K562 (cell line): ENCODE results near the gene STARD8. TPM values are rescaled to one million over a fixed set of nuclear protein-coding genes. Genes with fewer than 3 reads are reported as not detected.

Experiments used
- ATAC-seq: fragments of 200-7000 bp; cut with Tn5 transposase; 3 replicates; pipeline ENCODE4 v1.9.1; 2020; ENCODE audit warnings: moderate library complexity
- BruUV-seq: library from RNA; stranded (reverse); fragments of 400-500 nt; replicated peaks from 2 replicates; lab custom pipeline; 2021; lab: Mats Ljungman, UMichigan
- CTCF ChIA-PET: fragments of 300-600 bp; formaldehyde crosslinking; extraction: SDS; loops from one replicate; lab custom pipeline; 2021; ENCODE audit warnings: low intra/inter-chr PET ratio; lab: Yijun Ruan, JAX
- POLR2A ChIA-PET: fragments of 300-600, 350-650 bp; sonication (Branson Sonifier 250); formaldehyde crosslinking; extraction: SDS; loops from one replicate; lab custom pipeline; 2021; ENCODE audit warnings: antibody characterized with exemption, inconsistent platforms; lab: Yijun Ruan, JAX
- DNase-seq, 4 experiments: peaks; one replicate each; pipeline versions ENCODE4 v3.0.0 to v3.0.0-alpha.2; 2011 to 2018; ENCODE audit warnings: low spot score in 3 of 4, mixed read lengths in 3 of 4; ENCODE audit errors: extremely low read depth in 1 of 4
- FAIRE-seq: peaks from 2 replicates; lab custom pipeline; 2011; peaks lifted over from hg19 to GRCh38; lab: Jason Lieb, UNC
- H2AFZ ChIP-seq: 2 replicates; pipeline ENCODE4 v1.6.0; 2011; ENCODE audit warnings: low read depth, low read length, control low read depth, inconsistent platforms
- H3K27ac ChIP-seq: fragments of 200-600 bp; 3 replicates; pipeline ENCODE4 v1.8.0; 2011; ENCODE audit warnings: low read depth, mild to moderate bottlenecking, control low read depth, inconsistent platforms, low read length, moderate library complexity, mixed read lengths; ENCODE audit errors: extremely low read depth
- H3K27me3 ChIP-seq, 2 experiments: fragments of 300-600 bp in 1 of 2; 2 replicates in 1 of 2; 3 replicates in 1 of 2; pipeline versions ENCODE4 v1.6.0 to v1.8.0; 2011; ENCODE audit warnings: inconsistent platforms in 2 of 2, low read length in 2 of 2, mild to moderate bottlenecking in 1 of 2, mixed read lengths in 1 of 2, moderate library complexity in 1 of 2; ENCODE audit not compliant: control insufficient read depth in 2 of 2, insufficient read depth in 2 of 2
- H3K36me3 ChIP-seq: fragments of 300-600 bp; 3 replicates; pipeline ENCODE4 v1.8.0; 2011; ENCODE audit warnings: mild to moderate bottlenecking, low read length, inconsistent platforms; ENCODE audit not compliant: control insufficient read depth, insufficient read depth
- H3K4me1 ChIP-seq, 2 experiments: fragments of 200-600 bp in 1 of 2; replicated peaks in 1 of 2; 2 replicates in 1 of 2; 3 replicates in 1 of 2; pipeline versions ENCODE4 v1.5.1 to v1.8.0; 2011; ENCODE audit warnings: inconsistent platforms in 2 of 2, low read length in 2 of 2, mild to moderate bottlenecking in 1 of 2, mixed read lengths in 1 of 2, moderate library complexity in 1 of 2; ENCODE audit not compliant: control insufficient read depth in 2 of 2, insufficient read depth in 2 of 2
- H3K4me2 ChIP-seq: 2 replicates; pipeline ENCODE4 v1.6.1; 2011; ENCODE audit warnings: low read length, control low read depth, inconsistent platforms, mixed read lengths; ENCODE audit not compliant: insufficient read depth
- H3K4me3 ChIP-seq: fragments of 200-600 bp; sonication (generic), shearing (Covaris generic); 2 replicates; pipeline ENCODE4 v1.5.1; 2016; ENCODE audit warnings: control low read depth, inconsistent platforms
- H3K79me2 ChIP-seq: fragments of 200-600 bp; 3 replicates; pipeline ENCODE4 v1.8.0; 2011; ENCODE audit warnings: low read length, inconsistent platforms; ENCODE audit not compliant: control insufficient read depth, insufficient read depth
- H3K9ac ChIP-seq, 2 experiments: 2 replicates each; pipeline versions ENCODE4 v1.6.0 to v1.6.1; 2011; ENCODE audit warnings: low read depth in 2 of 2, low read length in 2 of 2, control low read depth in 1 of 2, inconsistent platforms in 1 of 2, mild to moderate bottlenecking in 1 of 2, mixed read lengths in 1 of 2; ENCODE audit not compliant: insufficient read depth in 1 of 2
- H3K9me1 ChIP-seq: one replicate; pipeline ENCODE4 v1.6.0; 2011; ENCODE audit warnings: inconsistent platforms, mild to moderate bottlenecking, low read length, moderate library complexity; ENCODE audit not compliant: control insufficient read depth, insufficient read depth
- H3K9me3 ChIP-seq: replicated peaks from 2 replicates; pipeline ENCODE4 v1.5.1; 2011; ENCODE audit warnings: low read depth, low read length, inconsistent platforms; ENCODE audit not compliant: control insufficient read depth, insufficient read depth
- H4K20me1 ChIP-seq: replicated peaks from 2 replicates; pipeline ENCODE4 v1.6.1; 2011; ENCODE audit warnings: low read length, inconsistent platforms, mixed read lengths; ENCODE audit not compliant: control insufficient read depth, insufficient read depth
- ADNP ChIP-seq: fragments of 200-800 bp; sonication (Bioruptor generic); IDR thresholded peaks from 2 replicates; pipeline ENCODE4 v1.6.1; 2016; ENCODE audit warnings: missing genetic modification characterization, missing compliant biosample characterization
- ERF ChIP-seq: fragments of 450-650 bp; formaldehyde crosslinking; IDR thresholded peaks from 2 replicates; pipeline ENCODE4 v1.4.0; 2020; ENCODE audit warnings: mild to moderate bottlenecking, mixed read lengths
- ESRRA ChIP-seq: fragments of 450-650 bp; IDR thresholded peaks from 2 replicates; pipeline ENCODE4 v1.6.1; 2014; ENCODE audit warnings: low read depth, mild to moderate bottlenecking, moderate library complexity, borderline replicate concordance
- GTF2A2 ChIP-seq: IDR thresholded peaks from 2 replicates; pipeline ENCODE4 v1.6.1; 2016; ENCODE audit warnings: mild to moderate bottlenecking, missing genetic modification characterization, missing compliant biosample characterization
- JUND ChIP-seq, 2 experiments: IDR thresholded peaks; 2 replicates in 1 of 2; 3 replicates in 1 of 2; pipeline ENCODE4 v1.6.1; 2011; ENCODE audit warnings: borderline replicate concordance in 2 of 2, low read depth in 2 of 2, low read length in 2 of 2, improper control_type of control experiment in 1 of 2, missing biosample characterization in 1 of 2, missing genetic modification characterization in 1 of 2, missing genetic modification reagents in 1 of 2
- MIER1 ChIP-seq: fragments of 450-650 bp; IDR thresholded peaks from 2 replicates; pipeline ENCODE4 v1.6.1; 2016; ENCODE audit warnings: antibody characterized with exemption, mild to moderate bottlenecking, low read depth
- NFYB ChIP-seq: IDR thresholded peaks from 2 replicates; pipeline ENCODE4 v1.6.1; 2011; ENCODE audit warnings: mild to moderate bottlenecking, moderate library complexity; ENCODE audit not compliant: insufficient read length; ENCODE audit errors: extremely low read depth
- PPARD ChIP-seq: fragments of 250-450 bp; sonication (Bioruptor Pico); IDR thresholded peaks from 2 replicates; pipeline ENCODE4 v1.8.0; 2022; ENCODE audit warnings: inconsistent platforms, mild to moderate bottlenecking, moderate library complexity
- RB1 ChIP-seq: fragments of 450-650 bp; IDR thresholded peaks from 2 replicates; pipeline ENCODE4 v1.6.1; 2017; ENCODE audit warnings: low read depth, mild to moderate bottlenecking
- RNF2 ChIP-seq: sonication (generic); IDR thresholded peaks from 2 replicates; pipeline ENCODE4 v1.6.1; 2016
- SETDB1 ChIP-seq: IDR thresholded peaks from one replicate; pipeline ENCODE4 v1.6.1; 2012; ENCODE audit warnings: low read length, control low read depth, inconsistent platforms
- SPI1 ChIP-seq: IDR thresholded peaks from 2 replicates; pipeline ENCODE4 v1.6.1; 2011; ENCODE audit warnings: low read depth, low read length, control low read depth, borderline replicate concordance
- TEAD2 ChIP-seq: fragments of 450-650 bp; IDR thresholded peaks from 2 replicates; pipeline ENCODE4 v1.6.1; 2016; ENCODE audit warnings: missing genetic modification characterization, control low read depth, missing compliant biosample characterization
- TFAM ChIP-seq: fragments of 250-450 bp; sonication (Bioruptor Pico); conservative IDR thresholded peaks from 2 replicates; pipeline ENCODE4 v1.5.0; 2021; ENCODE audit warnings: mild to moderate bottlenecking, moderate library complexity
- THRAP3 ChIP-seq: fragments of 450-650 bp; IDR thresholded peaks from 2 replicates; pipeline ENCODE4 v1.6.1; 2016; ENCODE audit warnings: mild to moderate bottlenecking, inconsistent platforms, borderline replicate concordance
- ZBED1 ChIP-seq: IDR thresholded peaks from 2 replicates; pipeline ENCODE4 v1.6.1; 2014
- ZC3H11A ChIP-seq: IDR thresholded peaks from 2 replicates; pipeline ENCODE4 v1.6.1; 2012; ENCODE audit warnings: low read depth, low read length, improper control_type of control experiment
- ZNF197 ChIP-seq: fragments of 200-800 bp; sonication (Bioruptor generic); IDR thresholded peaks from 2 replicates; pipeline ENCODE4 v1.6.1; 2016; ENCODE audit warnings: low read depth, missing genetic modification characterization, missing compliant biosample characterization
- ZNF551 ChIP-seq: fragments of 250-450 bp; sonication (Bioruptor Pico); IDR thresholded peaks from 2 replicates; pipeline ENCODE4 v1.5.0; 2021; ENCODE audit warnings: mild to moderate bottlenecking, moderate library complexity
- ZNF699 ChIP-seq: fragments of 250-450 bp; sonication (Bioruptor Pico); IDR thresholded peaks from 2 replicates; pipeline ENCODE4 v1.8.0; 2021; ENCODE audit warnings: mild to moderate bottlenecking, moderate library complexity; ENCODE audit not compliant: insufficient replicate concordance
- ZNF717 ChIP-seq: fragments of 250-450 bp; sonication (Bioruptor Pico); IDR thresholded peaks from 2 replicates; pipeline ENCODE4 v1.5.0; 2021
- ZNF77 ChIP-seq: fragments of 250-450 bp; sonication (Bioruptor Pico); IDR thresholded peaks from 2 replicates; pipeline ENCODE4 v1.5.0; 2020
- WGBS: fragments of 100-300 bp; shearing (Covaris generic); methylation state at CpG from one replicate; pipeline ENCODE4 v1.1.6; 2016; ENCODE audit warnings: low coverage, mixed read lengths; ENCODE audit not compliant: insufficient coverage; ENCODE audit errors: missing lambda C conversion rate; 5-methylcytosine and 5-hydroxymethylcytosine counted together
- in situ Hi-C: fragments of 300-500 bp; cut with MboI; formaldehyde crosslinking; loops from 4 replicates; pipeline ENCODE4 v1.15.0; 2018; ENCODE audit warnings: inconsistent platforms, mixed read lengths
- intact Hi-C: fragments of 100-400 bp; cut with micrococcal nuclease; formaldehyde crosslinking; loops from 2 replicates; pipeline ENCODE4 v1.14.2; 2022
- polyA plus RNA-seq, 8 experiments: library from polyadenylated mRNA; depleted of rRNA in 4 of 8; stranded (reverse) in 5 of 8; unstranded in 3 of 8; fragments of >200 nt; fragmentation: Nextera tagmentation in 2 of 8; fragmentation: Illumina TruSeq in 1 of 8; extraction: Ambion mirVana in 2 of 8; extraction: Trizol in 1 of 8; gene quantifications; 2 replicates each; pipeline versions ENCODE4 v1.2.1 to v1.2.3, GENCODE V29; 2011 to 2014; ENCODE audit warnings: inconsistent platforms in 1 of 8, missing spikeins in 1 of 8
- total RNA-seq, 7 experiments: library from RNA; depleted of rRNA in 6 of 7; stranded (reverse); fragments of >200 nt in 6 of 7; fragmentation: Illumina TruSeq in 2 of 7; extraction: Trizol in 2 of 7; gene quantifications; 2 replicates each; pipeline versions ENCODE4 v1.2.1 to v1.2.3, GENCODE V29; 2011 to 2021; ENCODE audit warnings: low replicate concordance in 1 of 7

Gene STARD8
- total and polyA plus RNA-seq, 9 of the 15 experiments (the other 6 are each of a cell fraction or from before 2014, with no cell fraction given), result 1.6 to 35.0 (median 15.9) TPM

GRCh38 chrX:68684919-68685304, 37.4 kb downstream of the STARD8 start:
- Histone ChIP-seq H3K36me3 (no peaks in the 10 kb centered on the region; the same call in 2 of the 3 replicates), H3K79me2 (no peaks in the 10 kb centered on the region), H3K4me3 (no peak overlapping the region), H3K27ac (peak overlapping the region; percentile 80), H2AFZ (peak overlapping the region; percentile 76), H3K9me1 (no peaks in the 10 kb centered on the region), H3K27me3 (no peaks in the 10 kb centered on the region), H4K20me1 (no peaks in the 10 kb centered on the region), H3K4me1 (peaks cover 17 to 21% of the 10 kb centered on the region in 2 experiments; a peak in 4 of 5 replicates), H3K9ac (peak overlapping the region in 1 of 2 experiments; percentile 31; a peak in 1 of 4 replicates), H3K4me2 (peak overlapping the region; percentile 78), H3K9me3 (no peaks in the 10 kb centered on the region)
- in situ Hi-C loops, result no loop called here
- intact Hi-C loops, result loop anchor here (5.0 kb wide), 1 partner anchor 113 kb away; no protein-coding TSS in a partner anchor
- DNase-seq (peak in 1 of 4 experiments; percentile 13), ATAC-seq (no peak), FAIRE-seq (peak; percentile 42)
- 9% methylated on average over 2 of the region's 2 CpGs for WGBS
- TF ChIP-seq ZNF717 (CRISPR knock-in tag) (no peak), SETDB1 (no peak), ZNF551 (no peak), ADNP (tag) (no peak), ERF (CRISPR knock-in tag) (no peak), NFYB (no peak), ESRRA (peak; percentile 53), ZNF77 (CRISPR knock-in tag) (no peak), ZC3H11A (no peak), ZBED1 (no peak), RNF2 (no peak), THRAP3 (no peak), TEAD2 (tag) (no peak), SPI1 (peak; percentile 89), PPARD (CRISPR knock-in tag) (no peak), TFAM (CRISPR knock-in tag) (no peak), MIER1 (no peak), ZNF197 (CRISPR knock-in tag) (no peak), JUND (IDR thresholded peaks at IDR 0.05; ENCODE audit: borderline replicate concordance, low read depth, low read length) (no peak), JUND (tag; IDR thresholded peaks at IDR 0.05; ENCODE audit: borderline replicate concordance, low read depth, low read length) (0 out of 3 replicates have a peak, but pooled peaks have one; percentile 6), GTF2A2 (tag) (no peak), RB1 (no peak), ZNF699 (CRISPR knock-in tag) (no peak)
- POLR2A ChIA-PET, result interaction anchor here (0.6 to 0.8 kb wide), 2 partner anchors 10 to 14 kb away, joined by 3 read pairs; no protein-coding TSS in a partner anchor
- CTCF ChIA-PET, result no interaction called here
- BruUV-seq, result no TSS peak
